HEK293T (cell line): ENCODE results near the gene SLITRK3.

Experiments used
- BHLHE40 ChIP-seq: fragments of 450-650 bp; IDR thresholded peaks from 2 replicates; pipeline ENCODE4 v1.6.1; 2016; ENCODE audit warnings: mild to moderate bottlenecking, moderate library complexity, borderline replicate concordance
- ELF4 ChIP-seq: fragments of 450-650 bp; IDR thresholded peaks from 2 replicates; pipeline ENCODE4 v1.6.1; 2017; ENCODE audit warnings: antibody characterized with exemption
- SUZ12 ChIP-seq: fragments of 450-650 bp; IDR thresholded peaks from 2 replicates; pipeline ENCODE4 v1.6.1; 2016; ENCODE audit warnings: mild to moderate bottlenecking
- TARDBP ChIP-seq: fragments of 450-650 bp; IDR thresholded peaks from 2 replicates; pipeline ENCODE4 v1.6.1; 2016

DNA sequence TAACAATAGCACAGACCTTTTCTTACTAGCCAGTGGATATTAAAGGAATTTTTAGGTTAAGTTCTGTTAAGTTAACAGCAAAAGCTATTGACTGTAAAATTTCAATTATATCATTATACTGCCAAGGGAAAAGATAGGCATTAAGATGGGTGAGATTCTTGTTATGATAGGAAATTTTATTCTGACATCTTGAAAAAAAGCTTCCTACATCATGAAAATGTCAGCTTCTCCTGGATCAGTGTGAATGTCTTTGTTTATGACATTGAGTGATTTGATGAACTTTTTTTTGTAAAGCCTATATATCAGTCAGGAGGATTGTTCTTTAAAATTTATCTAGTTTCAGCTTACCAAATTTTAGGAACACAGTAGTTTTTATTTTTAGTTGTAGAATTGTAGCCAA lies 47.4 kb upstream of the SLITRK3 start:
- TF ChIP-seq TARDBP (no peak), BHLHE40 (no peak), SUZ12 (no peak), ELF4 (no peak)
